OCI-LY7 (cell line): ENCODE measurements around the gene ST6GAL1. TPM values are rescaled to one million over a fixed set of nuclear protein-coding genes. Genes with fewer than 3 reads are reported as not detected.

ENCODE experiments used
- BruUV-seq: library from RNA; stranded (reverse); fragments of 400-500 nt; replicated peaks from 2 replicates; lab custom pipeline; 2021; lab: Mats Ljungman, UMichigan
- CTCF ChIA-PET: fragments of 300-600 bp; sonication (Branson Sonifier 250); formaldehyde crosslinking; loops from one replicate; lab custom pipeline; 2022; ENCODE audit warnings: antibody characterized with exemption; ENCODE audit not compliant: unreplicated experiment; lab: Charles Lee
- POLR2A ChIA-PET: fragments of 300-600 bp; sonication (Branson Sonifier 250); formaldehyde crosslinking; loops from one replicate; lab custom pipeline; 2022; ENCODE audit warnings: antibody characterized with exemption; lab: Charles Lee
- DNase-seq: peaks from one replicate; pipeline ENCODE4 v3.0.0-alpha.2; 2015; ENCODE audit warnings: low spot score
- H2AFZ ChIP-seq: fragments of 200-600 bp; sonication (generic), shearing (Covaris generic); 2 replicates; pipeline ENCODE4 v1.6.1; 2014; ENCODE audit warnings: mild to moderate bottlenecking, antibody characterized with exemption, low read length, moderate library complexity
- H3K27ac ChIP-seq: fragments of 200-600 bp; sonication (generic); 2 replicates; pipeline ENCODE4 v1.5.1; 2014; ENCODE audit warnings: mixed run types, low read depth, mild to moderate bottlenecking, moderate library complexity, low read length, inconsistent platforms; ENCODE audit not compliant: poor library complexity, severe bottlenecking
- H3K36me3 ChIP-seq: fragments of 200-600 bp; sonication (generic); 2 replicates; pipeline ENCODE4 v1.6.1; 2014; ENCODE audit warnings: mild to moderate bottlenecking, antibody characterized with exemption, low read length, moderate library complexity, mixed read lengths; ENCODE audit not compliant: insufficient read depth
- H3K4me1 ChIP-seq: fragments of 200-600 bp; sonication (generic); 2 replicates; pipeline ENCODE4 v1.5.1; 2014; ENCODE audit warnings: mild to moderate bottlenecking, low read length; ENCODE audit not compliant: insufficient read depth, poor library complexity, severe bottlenecking
- H3K4me2 ChIP-seq: fragments of 200-600 bp; sonication (generic); 2 replicates; pipeline ENCODE4 v1.6.1; 2014; ENCODE audit warnings: mild to moderate bottlenecking, low read length
- H3K4me3 ChIP-seq: fragments of 200-600 bp; sonication (generic); 2 replicates; pipeline ENCODE4 v1.5.1; 2014; ENCODE audit warnings: mild to moderate bottlenecking, low read depth, low read length; ENCODE audit not compliant: poor library complexity, severe bottlenecking
- H3K79me2 ChIP-seq: fragments of 200-600 bp; sonication (generic); 2 replicates; pipeline ENCODE4 v1.6.1; 2016; ENCODE audit warnings: low read depth, mild to moderate bottlenecking, low read length, moderate library complexity, mixed read lengths; ENCODE audit not compliant: insufficient read depth
- H3K9me2 ChIP-seq: fragments of 200-600 bp; sonication (generic); 2 replicates; pipeline ENCODE4 v1.6.1; 2016; ENCODE audit warnings: mild to moderate bottlenecking, low read length, mixed read lengths; ENCODE audit not compliant: insufficient read depth
- H3K9me3 ChIP-seq: fragments of 200-600 bp; sonication (generic); 2 replicates; pipeline ENCODE4 v1.6.1; 2014; ENCODE audit warnings: mild to moderate bottlenecking, mixed run types, low read length, mixed read lengths
- H4K20me1 ChIP-seq: fragments of 200-600 bp; sonication (generic); 2 replicates; pipeline ENCODE4 v1.6.1; 2014; ENCODE audit warnings: mild to moderate bottlenecking, antibody characterized with exemption, low read length, moderate library complexity, mixed read lengths; ENCODE audit not compliant: insufficient read depth
- CTCF ChIP-seq: fragments of 200-600 bp; sonication (generic); conservative IDR thresholded peaks from 2 replicates; pipeline ENCODE4 v1.5.1; 2014; ENCODE audit warnings: mild to moderate bottlenecking, antibody characterized with exemption, low read length, moderate library complexity, mixed read lengths
- EZH2phosphoT487 ChIP-seq: fragments of 200-600 bp; sonication (generic); IDR thresholded peaks from 2 replicates; pipeline ENCODE4 v1.6.1; 2018; ENCODE audit warnings: low read depth, borderline replicate concordance, mild to moderate bottlenecking, mixed run types, antibody characterized with exemption, low read length, moderate library complexity, mixed read lengths
- intact Hi-C: fragments of 100-400 bp; cut with micrococcal nuclease; formaldehyde crosslinking; loops from one replicate; pipeline ENCODE4 v1.10.0; 2022; ENCODE audit not compliant: unreplicated experiment
- total RNA-seq, 2 experiments: library from RNA; depleted of rRNA in 1 of 2; stranded (reverse); fragments of >200 nt in 1 of 2; shearing (Covaris generic) in 1 of 2; gene quantifications; 2 replicates each; pipeline ENCODE4 v1.2.3, GENCODE V29; 2014 to 2022

The ST6GAL1 gene
- total RNA-seq, 2 experiments from 2014 or later = 192 to 375 TPM

- POLR2A ChIA-PET = interaction anchor here (0.7 to 1.4 kb wide), 3 partner anchors 10 to 157 kb away, joined by 3 to 6 read pairs (median 3); no protein-coding TSS in a partner anchor
- H3K36me3 ChIP-seq = peaks cover 53% of the 10 kb centered on the region
- intact Hi-C loops = no loop called here
- H4K20me1 ChIP-seq = no peaks in the 10 kb centered on the region
- BruUV-seq = no TSS peak
- CTCF ChIA-PET = no interaction called here
- peaks cover 37% of the 10 kb centered on the region for H3K4me1 ChIP-seq
- H3K27ac ChIP-seq = no peak overlapping the region
- no peak overlapping the region for H2AFZ ChIP-seq
- H3K9me2 ChIP-seq = no peaks in the 10 kb centered on the region
- peaks cover 12% of the 10 kb centered on the region; the same call in 1 of the 2 replicates for H3K9me3 ChIP-seq
- TF ChIP-seq EZH2phosphoT487 = no peak
- no peak for TF ChIP-seq CTCF
- no peak overlapping the region for H3K4me3 ChIP-seq
- no peak overlapping the region for H3K4me2 ChIP-seq
- DNase-seq = no peak
- H3K79me2 ChIP-seq = peaks cover 76% of the 10 kb centered on the region
Measured at GRCh38 chr3:186955898-186956696, 25.8 kb downstream of the ST6GAL1 start.

GRCh38 chr3:186959029-186959624 lies 28.8 kb downstream of the ST6GAL1 start:
- Histone ChIP-seq H3K9me3 (peaks cover 7% of the 10 kb centered on the region; the same call in 1 of the 2 replicates), H4K20me1 (no peaks in the 10 kb centered on the region; the same call in 1 of the 2 replicates), H3K4me2 (peak overlapping the region; percentile 64), H3K79me2 (peaks cover 77% of the 10 kb centered on the region), H3K9me2 (no peaks in the 10 kb centered on the region), H3K4me3 (peak overlapping the region; percentile 0), H2AFZ (no peak overlapping the region), H3K4me1 (peaks cover 37% of the 10 kb centered on the region), H3K36me3 (peaks cover 42% of the 10 kb centered on the region), H3K27ac (peak overlapping the region; percentile 51)
- ChIA-PET POLR2A (interaction anchor here (0.5 to 4.7 kb wide), 14 partner anchors 11 to 1081 kb away, joined by 3 to 23 read pairs (median 4); no protein-coding TSS in a partner anchor), CTCF (interaction anchor here (0.6 kb wide), 1 partner anchor 26 kb away, joined by 3 read pairs; no protein-coding TSS in a partner anchor)
- peak; percentile 57 for DNase-seq
- TF ChIP-seq EZH2phosphoT487 (no peak), CTCF (no peak)
- no TSS peak for BruUV-seq
- intact Hi-C loops = no loop called here
